GM12878 (cell line): Measurements from ENCODE around the gene PARD6A.

Source experiments
- CBX3 ChIP-seq: fragments of 200-600 bp; sonication (generic); IDR thresholded peaks from 2 replicates; pipeline ENCODE4 v1.6.1; 2016; ENCODE audit warnings: low read depth, borderline replicate concordance
- CHD2 ChIP-seq: IDR thresholded peaks from 2 replicates; pipeline ENCODE4 v1.6.1; 2011; ENCODE audit warnings: low read depth, low read length, improper control_type of control experiment, borderline replicate concordance
- RCOR1 ChIP-seq: conservative IDR thresholded peaks from 2 replicates; pipeline ENCODE4 v1.6.1; 2012; ENCODE audit warnings: low read depth, low read length, improper control_type of control experiment
- SIN3A ChIP-seq: IDR thresholded peaks from 2 replicates; pipeline ENCODE4 v1.6.1; 2012; ENCODE audit warnings: low read depth, low read length, improper control_type of control experiment
- SRF ChIP-seq, 2 experiments: IDR thresholded peaks; 2 replicates each; pipeline ENCODE4 v1.6.1; 2011; ENCODE audit warnings: low read depth in 2 of 2, low read length in 2 of 2, mild to moderate bottlenecking in 1 of 2, moderate library complexity in 1 of 2
- TBL1XR1 ChIP-seq: IDR thresholded peaks from 2 replicates; pipeline ENCODE4 v1.6.1; 2012; ENCODE audit warnings: low read depth, low read length, improper control_type of control experiment
- TF ChIP-seq, protein P1 (sequence below), 3 experiments: IDR thresholded peaks in 2 of 3; conservative IDR thresholded peaks in 1 of 3; 2 replicates each; pipeline ENCODE4 v1.5.1; 2011; ENCODE audit warnings: low read depth in 3 of 3, low read length in 3 of 3, mild to moderate bottlenecking in 3 of 3, control low read depth in 2 of 3, moderate library complexity in 2 of 3, inconsistent platforms in 1 of 3, mixed read lengths in 1 of 3; ENCODE audit not compliant: control insufficient read depth in 2 of 3, insufficient read depth in 1 of 3; ENCODE audit errors: extremely low read depth in 1 of 3

GRCh38 chr16:67657017-67657608, 3.6 kb upstream of the PARD6A start:
- no peak for TF ChIP-seq SRF (IDR thresholded peaks at IDR 0.05; ENCODE audit: low read depth in 2 of 2, low read length in 2 of 2)
- TF ChIP-seq, protein P1, sequence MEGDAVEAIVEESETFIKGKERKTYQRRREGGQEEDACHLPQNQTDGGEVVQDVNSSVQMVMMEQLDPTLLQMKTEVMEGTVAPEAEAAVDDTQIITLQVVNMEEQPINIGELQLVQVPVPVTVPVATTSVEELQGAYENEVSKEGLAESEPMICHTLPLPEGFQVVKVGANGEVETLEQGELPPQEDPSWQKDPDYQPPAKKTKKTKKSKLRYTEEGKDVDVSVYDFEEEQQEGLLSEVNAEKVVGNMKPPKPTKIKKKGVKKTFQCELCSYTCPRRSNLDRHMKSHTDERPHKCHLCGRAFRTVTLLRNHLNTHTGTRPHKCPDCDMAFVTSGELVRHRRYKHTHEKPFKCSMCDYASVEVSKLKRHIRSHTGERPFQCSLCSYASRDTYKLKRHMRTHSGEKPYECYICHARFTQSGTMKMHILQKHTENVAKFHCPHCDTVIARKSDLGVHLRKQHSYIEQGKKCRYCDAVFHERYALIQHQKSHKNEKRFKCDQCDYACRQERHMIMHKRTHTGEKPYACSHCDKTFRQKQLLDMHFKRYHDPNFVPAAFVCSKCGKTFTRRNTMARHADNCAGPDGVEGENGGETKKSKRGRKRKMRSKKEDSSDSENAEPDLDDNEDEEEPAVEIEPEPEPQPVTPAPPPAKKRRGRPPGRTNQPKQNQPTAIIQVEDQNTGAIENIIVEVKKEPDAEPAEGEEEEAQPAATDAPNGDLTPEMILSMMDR (IDR thresholded peaks at IDR 0.05 in 2 of 3, conservative IDR thresholded peaks at IDR 0.05 in 1 of 3; ENCODE audit: control insufficient read depth in 2 of 3, extremely low read depth in 1 of 3, insufficient read depth in 1 of 3, low read depth in 3 of 3, low read length in 3 of 3), result no peak
- TF ChIP-seq TBL1XR1, result no peak
- no peak for TF ChIP-seq RCOR1
- TF ChIP-seq SIN3A, result no peak
- TF ChIP-seq CHD2, result no peak
- no peak for TF ChIP-seq CBX3
